Neural crest cell (in vitro differentiated cells): ENCODE measurements around the gene KCNT2. TPM values are rescaled to one million over a fixed set of nuclear protein-coding genes. Genes with fewer than 3 reads are reported as not detected.

Experiments
- DNase-seq: peaks from one replicate; pipeline ENCODE4 v3.0.0; 2021; ENCODE audit warnings: low read depth, mixed read lengths, low spot score
- H3K27ac Mint-ChIP-seq: one replicate; pipeline ENCODE4 v1.8.0; 2021; ENCODE audit warnings: mild to moderate bottlenecking, mixed read lengths; ENCODE audit not compliant: unreplicated experiment
- H3K27me3 Mint-ChIP-seq: 2 replicates; pipeline ENCODE4 v1.8.0; 2021; ENCODE audit warnings: low read depth, mild to moderate bottlenecking, mixed read lengths
- H3K36me3 Mint-ChIP-seq: 2 replicates; pipeline ENCODE4 v1.8.0; 2021; ENCODE audit warnings: low read depth, mild to moderate bottlenecking, mixed read lengths
- H3K4me1 Mint-ChIP-seq: 2 replicates; pipeline ENCODE4 v1.8.0; 2021; ENCODE audit warnings: mixed read lengths
- H3K4me3 Mint-ChIP-seq: one replicate; pipeline ENCODE4 v1.8.0; 2021; ENCODE audit warnings: mild to moderate bottlenecking, mixed read lengths
- H3K9me3 Mint-ChIP-seq: 2 replicates; pipeline ENCODE4 v1.8.0; 2021; ENCODE audit warnings: mixed read lengths
- total RNA-seq: library from RNA; stranded (reverse); gene quantifications from 2 replicates; pipeline ENCODE4 v1.2.1, GENCODE V29; 2021
- TF ChIP-seq, protein P1 (sequence below): fragments of 200-600 bp; sonication (generic); conservative IDR thresholded peaks from 2 replicates; pipeline ENCODE4 v1.5.0; 2021; ENCODE audit warnings: antibody characterized with exemption, mild to moderate bottlenecking

KCNT2 gene
- total RNA-seq, 1 donor from 2014 or later: 12.6 TPM

DNA sequence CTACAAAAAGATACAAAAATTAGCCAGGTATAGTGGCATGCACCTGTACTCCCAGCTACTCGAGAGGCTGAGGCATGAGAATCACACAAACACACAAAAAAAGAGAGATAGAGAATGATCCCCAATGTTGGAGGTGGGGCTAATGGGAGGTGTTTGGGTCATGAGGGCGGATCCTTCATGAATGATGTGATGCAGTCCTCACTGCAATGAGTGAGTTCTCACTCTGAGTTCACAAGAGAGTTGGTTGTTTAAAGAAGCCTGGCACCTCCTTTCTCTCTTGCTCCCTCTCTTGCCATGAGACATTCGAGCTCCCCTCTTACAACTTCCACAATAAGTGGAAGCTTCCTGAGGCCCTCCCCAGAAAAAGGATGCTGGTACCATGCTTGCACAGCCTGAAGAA, 17.3 kb downstream of the KCNT2 start:
- no peaks in the 10 kb centered on the region for H3K4me1 Mint-ChIP-seq
- H3K36me3 Mint-ChIP-seq: no peaks in the 10 kb centered on the region
- no peak overlapping the region for H3K4me3 Mint-ChIP-seq
- TF ChIP-seq, protein P1, sequence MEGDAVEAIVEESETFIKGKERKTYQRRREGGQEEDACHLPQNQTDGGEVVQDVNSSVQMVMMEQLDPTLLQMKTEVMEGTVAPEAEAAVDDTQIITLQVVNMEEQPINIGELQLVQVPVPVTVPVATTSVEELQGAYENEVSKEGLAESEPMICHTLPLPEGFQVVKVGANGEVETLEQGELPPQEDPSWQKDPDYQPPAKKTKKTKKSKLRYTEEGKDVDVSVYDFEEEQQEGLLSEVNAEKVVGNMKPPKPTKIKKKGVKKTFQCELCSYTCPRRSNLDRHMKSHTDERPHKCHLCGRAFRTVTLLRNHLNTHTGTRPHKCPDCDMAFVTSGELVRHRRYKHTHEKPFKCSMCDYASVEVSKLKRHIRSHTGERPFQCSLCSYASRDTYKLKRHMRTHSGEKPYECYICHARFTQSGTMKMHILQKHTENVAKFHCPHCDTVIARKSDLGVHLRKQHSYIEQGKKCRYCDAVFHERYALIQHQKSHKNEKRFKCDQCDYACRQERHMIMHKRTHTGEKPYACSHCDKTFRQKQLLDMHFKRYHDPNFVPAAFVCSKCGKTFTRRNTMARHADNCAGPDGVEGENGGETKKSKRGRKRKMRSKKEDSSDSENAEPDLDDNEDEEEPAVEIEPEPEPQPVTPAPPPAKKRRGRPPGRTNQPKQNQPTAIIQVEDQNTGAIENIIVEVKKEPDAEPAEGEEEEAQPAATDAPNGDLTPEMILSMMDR: no peak
- no peaks in the 10 kb centered on the region for H3K9me3 Mint-ChIP-seq
- H3K27ac Mint-ChIP-seq: peak overlapping the region; percentile 67
- DNase-seq: no peak
- H3K27me3 Mint-ChIP-seq: no peaks in the 10 kb centered on the region

DNA sequence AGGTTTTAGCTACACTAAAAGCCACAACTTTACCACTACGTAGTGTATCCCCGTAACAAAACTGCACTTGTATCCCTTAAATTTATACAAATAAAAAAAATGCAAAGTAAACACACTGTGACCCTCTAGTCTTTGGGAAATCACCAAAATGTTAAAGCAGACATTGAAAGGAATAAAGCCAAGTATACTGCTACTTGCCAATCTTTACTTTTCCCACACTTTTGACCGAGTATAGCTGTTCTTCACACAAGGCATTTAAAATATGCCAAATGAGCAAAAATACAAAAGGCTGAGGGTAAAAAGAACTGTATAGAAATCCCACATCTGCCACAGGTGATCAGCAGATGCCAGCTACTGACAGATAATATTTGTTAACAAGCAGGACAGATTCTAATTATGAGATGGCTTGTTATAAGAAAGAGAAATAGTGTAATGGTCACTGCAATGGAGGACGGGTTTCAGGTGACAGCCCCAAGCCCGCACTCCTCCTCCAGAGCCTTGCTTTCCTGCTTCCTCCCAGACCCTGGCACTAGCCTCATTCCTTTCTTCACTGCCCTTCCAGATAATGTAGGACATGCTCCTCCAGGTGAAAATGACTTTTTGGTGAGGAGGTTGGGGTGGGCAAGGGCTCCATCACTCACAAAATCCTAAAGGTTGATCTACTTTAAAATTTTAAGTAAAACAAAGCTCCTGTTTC, 18.1 kb downstream of the KCNT2 start:
- Mint-ChIP-seq H3K27me3 (no peaks in the 10 kb centered on the region), H3K9me3 (no peaks in the 10 kb centered on the region), H3K4me1 (no peaks in the 10 kb centered on the region), H3K4me3 (no peak overlapping the region), H3K27ac (peak overlapping the region; percentile 71), H3K36me3 (no peaks in the 10 kb centered on the region)
- TF ChIP-seq, protein P1: no peak
- DNase-seq: no peak

DNA sequence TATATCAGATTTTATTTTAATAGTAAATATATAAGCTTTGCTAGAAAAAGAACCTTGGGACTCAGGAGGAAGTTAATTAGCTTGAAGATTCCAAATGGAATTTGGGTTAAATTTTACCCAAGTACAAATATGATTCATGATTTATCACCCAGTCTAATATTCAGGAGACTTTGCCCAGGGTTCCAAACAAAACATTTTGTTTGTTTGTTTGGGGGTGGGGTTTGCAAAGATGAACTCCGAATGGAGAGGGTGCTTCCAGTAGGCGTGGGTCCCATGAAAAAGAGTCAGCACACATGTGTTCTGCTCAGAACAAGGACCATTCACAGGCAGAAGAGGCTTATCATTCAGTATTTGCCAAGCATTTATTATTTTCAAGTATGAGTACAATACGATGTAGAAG, 23.5 kb downstream of the KCNT2 start:
- no peaks in the 10 kb centered on the region for H3K9me3 Mint-ChIP-seq
- TF ChIP-seq, protein P1: no peak
- no peaks in the 10 kb centered on the region for H3K27me3 Mint-ChIP-seq

DNA sequence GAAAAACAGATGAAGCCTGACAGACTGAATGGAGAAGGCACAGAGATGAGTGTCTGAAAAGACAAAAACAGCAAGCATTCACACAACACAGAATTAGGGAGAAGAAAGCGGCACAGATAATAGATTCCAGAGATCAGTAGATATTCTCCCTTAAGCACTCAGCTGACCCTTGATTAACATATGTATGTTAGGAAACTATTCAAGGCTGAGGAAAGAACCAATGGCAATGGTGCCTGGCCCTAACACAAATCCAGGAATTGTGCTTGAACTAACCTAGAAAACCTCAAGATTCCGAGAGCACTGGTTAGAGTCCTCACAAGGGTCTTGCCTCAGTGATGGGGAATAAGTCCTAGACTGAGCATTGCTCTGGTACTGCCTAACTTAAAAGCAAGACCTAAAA, 30.9 kb downstream of the KCNT2 start:
- H3K27me3 Mint-ChIP-seq: no peaks in the 10 kb centered on the region
- H3K4me1 Mint-ChIP-seq: peaks cover 17% of the 10 kb centered on the region
- no peak overlapping the region for H3K27ac Mint-ChIP-seq
- DNase-seq: no peak
- TF ChIP-seq, protein P1: no peak
- no peak overlapping the region for H3K4me3 Mint-ChIP-seq
- peaks cover 8% of the 10 kb centered on the region for H3K36me3 Mint-ChIP-seq
- H3K9me3 Mint-ChIP-seq: peaks cover 2% of the 10 kb centered on the region

More for the DNA sequence above, 23.5 kb downstream of the KCNT2 start:
- Mint-ChIP-seq H3K4me3 (no peak overlapping the region), H3K36me3 (peaks cover 16% of the 10 kb centered on the region), H3K27ac (no peak overlapping the region), H3K4me1 (no peaks in the 10 kb centered on the region)
- DNase-seq: no peak

DNA sequence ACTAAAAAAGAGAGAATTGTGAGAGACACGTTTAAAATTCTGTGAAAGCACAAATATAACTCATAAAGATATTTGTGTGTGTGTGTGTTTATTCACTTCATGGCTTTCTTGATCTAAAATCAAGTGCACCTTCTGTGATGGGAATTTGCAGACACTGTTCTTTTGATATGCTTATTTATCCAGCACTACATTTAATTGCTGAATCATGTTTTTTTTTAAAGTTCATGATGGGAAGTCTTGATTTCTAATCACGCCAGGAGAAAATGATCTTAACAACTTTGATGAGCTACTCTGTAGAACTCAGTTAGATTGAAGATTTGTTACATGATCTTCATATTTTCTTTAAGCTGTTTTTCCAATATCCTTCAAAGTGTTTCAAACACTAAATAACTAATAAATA, 35.0 kb downstream of the KCNT2 start:
- peaks cover 15% of the 10 kb centered on the region for H3K4me1 Mint-ChIP-seq
- H3K36me3 Mint-ChIP-seq: peaks cover 16% of the 10 kb centered on the region
- TF ChIP-seq, protein P1: no peak
- H3K27ac Mint-ChIP-seq: no peak overlapping the region
- H3K4me3 Mint-ChIP-seq: no peak overlapping the region
- no peak for DNase-seq
- peaks cover 2% of the 10 kb centered on the region for H3K9me3 Mint-ChIP-seq
- H3K27me3 Mint-ChIP-seq: no peaks in the 10 kb centered on the region
